Right lobe of liver (tissue), 4 donors: ENCODE data around the gene TMEM214.

Experiments
- CTCF ChIP-seq, 4 donors: fragments of 200-600 bp in 3 of 4; fragments of 450-650 bp in 1 of 4; IDR thresholded peaks; one replicate each; pipeline versions ENCODE4 v1.5.1 to v1.8.0; 2016 to 2022; ENCODE audit warnings: antibody characterized with exemption in 4 of 4, mild to moderate bottlenecking in 2 of 4
- POLR2A ChIP-seq: fragments of 450-650 bp; IDR thresholded peaks from one replicate; pipeline ENCODE4 v1.6.1; 2017; ENCODE audit warnings: antibody characterized with exemption, mild to moderate bottlenecking
- donor health status: DM: no; HTN: no; CAD: no.
- donor health status: DM: no; HTN: no; CAD: no.
- donor health status: DM: no; HTN: yes; CAD: no.

- TF ChIP-seq CTCF (IDR thresholded peaks at IDR 0.05) (no peak), POLR2A (no peak)
These were observed 20.6 kb downstream of the TMEM214 start for GRCh38 chr2:27053321-27053720.
